ENCODE data around the gene BCAT1. TPM values are rescaled to one million over a fixed set of nuclear protein-coding genes. Genes with fewer than 3 reads are reported as not detected.

The BCAT1 gene
- total RNA-seq, 4 donors from 2014 or later = 0.80 to 14.0 (median 3.9) TPM

DNA sequence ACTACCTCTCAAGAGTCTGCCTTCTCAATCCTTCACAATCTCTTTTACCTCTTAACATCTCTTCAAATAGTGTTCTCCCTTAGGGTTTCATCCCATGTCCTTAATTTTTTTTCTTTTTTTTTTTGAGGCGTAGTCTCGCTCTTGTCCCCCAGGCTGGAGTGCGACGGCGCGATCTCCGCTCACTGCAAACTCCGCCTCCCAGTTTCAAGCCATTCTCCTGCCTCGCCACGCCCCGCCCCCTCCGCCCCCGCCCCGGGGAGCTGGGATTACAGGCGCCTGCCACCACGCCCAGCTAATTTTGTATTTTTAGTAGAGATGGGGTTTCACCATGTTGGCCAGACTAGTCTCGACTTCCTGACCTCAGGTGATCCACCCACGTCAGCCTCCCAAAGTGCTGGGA, 7.0 kb upstream of the BCAT1 start:
- Histone ChIP-seq H3K9me3 (no peaks in the 10 kb centered on the region), H3K27ac (no peak overlapping the region), H3K27me3 (no peaks in the 10 kb centered on the region), H3K36me3 (no peaks in the 10 kb centered on the region), H3K4me3 (no peak overlapping the region), H3K4me1 (no peaks in the 10 kb centered on the region)
- intact Hi-C loops (cut with DNase I; ENCODE audit: low total_unique reads) (no loop called here), in situ Hi-C loops (cut with MboI; ENCODE audit: low pct_ligation_motif_present in 1 of 4, low pct_unique_long_range_greater_than_20kb in 1 of 4, low sequenced_read_pairs in 3 of 4) (no loop called here)
- 87 to 93% methylated on average over 3 to 17 of the region's 18 CpGs for WGBS, 2 donors (ENCODE audit: low coverage in 1 of 2)
- no peak for DNase-seq
- TF ChIP-seq, protein P1, sequence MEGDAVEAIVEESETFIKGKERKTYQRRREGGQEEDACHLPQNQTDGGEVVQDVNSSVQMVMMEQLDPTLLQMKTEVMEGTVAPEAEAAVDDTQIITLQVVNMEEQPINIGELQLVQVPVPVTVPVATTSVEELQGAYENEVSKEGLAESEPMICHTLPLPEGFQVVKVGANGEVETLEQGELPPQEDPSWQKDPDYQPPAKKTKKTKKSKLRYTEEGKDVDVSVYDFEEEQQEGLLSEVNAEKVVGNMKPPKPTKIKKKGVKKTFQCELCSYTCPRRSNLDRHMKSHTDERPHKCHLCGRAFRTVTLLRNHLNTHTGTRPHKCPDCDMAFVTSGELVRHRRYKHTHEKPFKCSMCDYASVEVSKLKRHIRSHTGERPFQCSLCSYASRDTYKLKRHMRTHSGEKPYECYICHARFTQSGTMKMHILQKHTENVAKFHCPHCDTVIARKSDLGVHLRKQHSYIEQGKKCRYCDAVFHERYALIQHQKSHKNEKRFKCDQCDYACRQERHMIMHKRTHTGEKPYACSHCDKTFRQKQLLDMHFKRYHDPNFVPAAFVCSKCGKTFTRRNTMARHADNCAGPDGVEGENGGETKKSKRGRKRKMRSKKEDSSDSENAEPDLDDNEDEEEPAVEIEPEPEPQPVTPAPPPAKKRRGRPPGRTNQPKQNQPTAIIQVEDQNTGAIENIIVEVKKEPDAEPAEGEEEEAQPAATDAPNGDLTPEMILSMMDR (IDR thresholded peaks at IDR 0.05) = no peak
- no peak for TF ChIP-seq EP300 (IDR thresholded peaks at IDR 0.05; ENCODE audit: low read depth)
- no peak for TF ChIP-seq POLR2A (IDR thresholded peaks at IDR 0.05)
- TF ChIP-seq POLR2AphosphoS5 (IDR thresholded peaks at IDR 0.05) = no peak

DNA sequence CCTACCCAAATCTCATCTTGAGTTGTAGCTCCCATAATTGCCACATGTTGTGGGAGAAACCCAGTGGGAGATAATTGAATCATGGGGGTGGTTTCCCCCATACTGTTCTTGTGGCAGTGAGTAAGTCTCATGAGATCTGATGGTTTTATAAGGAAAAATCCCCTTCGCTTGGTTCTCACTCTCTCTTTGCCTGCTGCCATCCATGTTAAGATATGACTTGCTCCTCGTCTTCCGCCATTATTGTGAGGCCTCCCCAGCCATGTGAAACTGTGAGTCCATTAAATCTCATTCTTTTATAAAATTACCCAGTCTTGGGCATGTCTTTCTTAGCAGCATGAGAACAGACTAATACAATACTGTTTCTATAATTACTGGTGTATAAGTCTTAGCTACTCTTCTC, 6.5 kb upstream of the BCAT1 start:
- TF ChIP-seq POLR2A (IDR thresholded peaks at IDR 0.05) (no peak), EP300 (IDR thresholded peaks at IDR 0.05; ENCODE audit: low read depth) (no peak), POLR2AphosphoS5 (IDR thresholded peaks at IDR 0.05) (no peak)
- TF ChIP-seq, protein P1 (IDR thresholded peaks at IDR 0.05) = no peak
- 67% methylated on average over 1 to 3 of the region's 3 CpGs for WGBS, 2 donors (ENCODE audit: low coverage in 1 of 2)
- intact Hi-C loops (cut with DNase I; ENCODE audit: low total_unique reads) = no loop called here

DNA sequence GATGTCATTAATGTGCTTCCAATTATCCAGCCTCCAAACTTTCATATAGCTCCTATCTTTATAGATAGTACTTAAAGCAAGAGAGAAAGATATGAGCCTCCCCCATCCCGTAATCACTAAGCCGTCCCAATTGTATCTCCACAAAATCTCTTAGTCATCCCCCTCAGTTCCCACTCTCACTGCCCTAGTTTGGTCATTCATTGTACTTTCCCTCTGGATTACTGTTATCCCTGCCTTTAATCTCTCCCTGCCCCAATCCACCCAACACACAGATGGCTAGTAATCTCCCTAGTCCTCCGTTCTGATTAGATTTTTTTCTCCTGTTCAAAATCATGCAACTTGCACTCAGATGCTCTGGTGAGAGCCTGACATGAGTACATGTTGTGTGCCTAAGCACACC, 5.4 kb upstream of the BCAT1 start:
- peaks cover 0 to under 1% (median 0%) of the 10 kb centered on the region in 4 donors for H3K4me1 ChIP-seq
- no peak overlapping the region for H3K4me3 ChIP-seq
- DNase-seq = no peak
- H3K36me3 ChIP-seq = no peaks in the 10 kb centered on the region
- WGBS, 2 donors (ENCODE audit: low coverage in 1 of 2) = 76 to 83% methylated on average over 1 to 3 of the region's 3 CpGs
- H3K9me3 ChIP-seq = no peaks in the 10 kb centered on the region
- no peak overlapping the region for H3K27ac ChIP-seq
- H3K27me3 ChIP-seq = peaks cover 7% of the 10 kb centered on the region
- in situ Hi-C loops (cut with MboI; ENCODE audit: low pct_ligation_motif_present in 1 of 4, low pct_unique_long_range_greater_than_20kb in 1 of 4, low sequenced_read_pairs in 3 of 4) = no loop called here
- no peak for TF ChIP-seq POLR2AphosphoS5 (IDR thresholded peaks at IDR 0.05)
- TF ChIP-seq, protein P1 (IDR thresholded peaks at IDR 0.05) = no peak
- TF ChIP-seq POLR2A (IDR thresholded peaks at IDR 0.05) = no peak
- no peak for TF ChIP-seq EP300 (IDR thresholded peaks at IDR 0.05; ENCODE audit: low read depth)
- intact Hi-C loops (cut with DNase I; ENCODE audit: low total_unique reads) = no loop called here

More for the DNA sequence above, 6.5 kb upstream of the BCAT1 start:
- Histone ChIP-seq H3K4me1 (no peaks in the 10 kb centered on the region), H3K9me3 (no peaks in the 10 kb centered on the region), H3K27me3 (no peaks in the 10 kb centered on the region), H3K36me3 (no peaks in the 10 kb centered on the region), H3K27ac (no peak overlapping the region), H3K4me3 (no peak overlapping the region)
- in situ Hi-C loops (cut with MboI; ENCODE audit: low pct_ligation_motif_present in 1 of 4, low pct_unique_long_range_greater_than_20kb in 1 of 4, low sequenced_read_pairs in 3 of 4) = no loop called here
- no peak for DNase-seq

DNA sequence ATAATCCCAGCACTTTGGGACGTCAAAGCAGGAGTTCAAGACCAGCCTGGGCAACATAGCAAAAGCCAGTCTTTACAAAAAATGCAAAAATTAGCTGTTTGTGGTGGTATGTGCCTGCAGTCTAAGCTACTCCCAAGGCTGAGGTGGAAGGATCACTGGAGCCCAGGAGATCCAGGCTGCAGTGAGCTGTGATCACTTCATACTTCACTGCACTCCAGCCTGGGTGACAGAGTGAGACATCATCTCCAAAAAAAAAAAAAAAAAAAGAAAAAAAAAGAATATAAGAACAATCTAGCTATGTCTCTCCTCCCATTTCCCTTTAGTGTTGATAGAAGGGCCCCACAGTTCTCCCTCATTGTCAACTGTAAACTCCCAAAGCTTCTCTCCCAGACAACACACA, 3.5 kb upstream of the BCAT1 start:
- WGBS, 2 donors (ENCODE audit: low coverage in 1 of 2) = 71 to 79% methylated on average over 1 of the region's 1 CpG
- H3K27ac ChIP-seq = no peak overlapping the region
- TF ChIP-seq POLR2AphosphoS5 (IDR thresholded peaks at IDR 0.05) = no peak
- no peak for TF ChIP-seq POLR2A (IDR thresholded peaks at IDR 0.05)
- TF ChIP-seq EP300 (IDR thresholded peaks at IDR 0.05; ENCODE audit: low read depth) = no peak
- TF ChIP-seq, protein P1 (IDR thresholded peaks at IDR 0.05) = no peak
- peaks cover 0 to 11% (median 2%) of the 10 kb centered on the region in 4 donors for H3K4me1 ChIP-seq
- in situ Hi-C loops (cut with MboI; ENCODE audit: low pct_ligation_motif_present in 1 of 4, low pct_unique_long_range_greater_than_20kb in 1 of 4, low sequenced_read_pairs in 3 of 4) = no loop called here
- H3K27me3 ChIP-seq = peaks cover 26% of the 10 kb centered on the region
- H3K36me3 ChIP-seq = no peaks in the 10 kb centered on the region
- H3K4me3 ChIP-seq = no peak overlapping the region
- DNase-seq = no peak
- no peaks in the 10 kb centered on the region for H3K9me3 ChIP-seq
- intact Hi-C loops (cut with DNase I; ENCODE audit: low total_unique reads) = no loop called here

All from transverse colon (tissue), 4 donors.